Sigmoid colon (tissue), 4 donors: ENCODE measurements around the gene DAGLB.

Experiments used
- CTCF ChIP-seq, 4 experiments: fragments of 450-650 bp in 3 of 4; fragments of 200-600 bp in 1 of 4; IDR thresholded peaks; one replicate each; pipeline ENCODE4 v1.5.1; 2016 to 2019; ENCODE audit warnings: antibody characterized with exemption in 4 of 4, mild to moderate bottlenecking in 3 of 4, moderate library complexity in 2 of 4
- POLR2A ChIP-seq, 2 donors: fragments of 450-650 bp; IDR thresholded peaks; one replicate each; pipeline ENCODE4 v1.6.1; 2016; ENCODE audit warnings: antibody characterized with exemption in 2 of 2, mild to moderate bottlenecking in 2 of 2, moderate library complexity in 2 of 2
- POLR2AphosphoS5 ChIP-seq, 4 donors: sonication (generic); formaldehyde crosslinking; IDR thresholded peaks; one replicate each; pipeline ENCODE4 v1.6.1; 2017; ENCODE audit warnings: antibody characterized with exemption in 4 of 4

DNA sequence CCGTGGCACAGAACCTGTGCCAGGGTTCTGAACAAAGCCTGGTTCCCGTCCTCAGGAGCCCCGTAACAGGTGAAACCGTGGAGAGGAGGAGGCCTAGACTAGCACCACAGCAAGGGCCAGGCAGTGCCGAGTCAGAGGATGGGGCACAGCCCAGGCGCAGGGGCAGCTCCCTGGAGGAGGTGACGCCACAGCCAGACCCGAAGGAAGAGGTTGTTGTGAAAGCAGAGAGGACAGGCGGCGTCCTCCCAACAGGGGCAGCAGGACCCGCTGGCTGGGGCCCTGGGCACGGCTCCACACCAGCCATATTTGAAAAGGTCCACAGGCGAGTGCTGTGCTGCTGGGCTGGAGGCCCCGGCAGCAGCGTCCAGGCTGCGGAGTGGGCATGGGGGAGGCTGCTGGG is 25.7 kb downstream of the DAGLB start:
- no peak for TF ChIP-seq CTCF (IDR thresholded peaks at IDR 0.05)
- TF ChIP-seq POLR2A (IDR thresholded peaks at IDR 0.05) = no peak
- no peak for TF ChIP-seq POLR2AphosphoS5 (IDR thresholded peaks at IDR 0.05)
